C1 segment of cervical spinal cord (tissue), 14 donors: ENCODE measurements around the gene CCDC57.
"Not testable (repeated sequence)": the region's sequence is repeated elsewhere in the genome, so short reads cannot be mapped to it uniquely, and the experiment has no call there.

Source experiments
- DNase-seq, 14 donors: peaks; one replicate each; lab custom pipeline; 2025; lab: John Stamatoyannopoulos, UW

Gene CCDC57

GRCh38 chr17:82204831-82205719 is 7.6 kb downstream of the CCDC57 start:
- DNase-seq: no peak

- DNase-seq: no peak
These were observed 8.7 kb downstream of the CCDC57 start for GRCh38 chr17:82203920-82204319.

DNA sequence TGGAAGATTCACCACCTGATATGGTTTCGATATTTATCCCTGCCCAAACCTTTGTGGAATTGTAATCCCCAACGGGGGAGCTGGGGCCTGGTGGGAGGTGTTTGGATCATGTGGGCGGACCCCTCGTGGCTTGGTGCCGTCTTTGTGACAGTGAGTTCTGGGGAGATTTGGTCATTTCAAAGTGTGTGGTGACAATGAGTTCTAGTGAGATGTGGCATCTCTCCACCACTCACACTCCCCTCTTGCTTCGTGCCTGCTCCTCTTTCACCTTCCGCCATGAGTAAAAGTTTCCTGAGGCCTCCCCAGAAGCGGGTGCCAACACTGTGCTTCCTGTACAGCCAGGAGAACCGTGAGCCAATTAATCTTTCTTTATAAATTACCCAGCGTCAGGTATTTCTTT is 9.7 kb downstream of the CCDC57 start:
- no peak for DNase-seq

- DNase-seq: no peak
These were observed 11.1 kb downstream of the CCDC57 start for GRCh38 chr17:82201498-82201910.

GRCh38 chr17:82200743-82201497 is 11.7 kb downstream of the CCDC57 start:
- DNase-seq: no peak

GRCh38 chr17:82200135-82200534 is 12.5 kb downstream of the CCDC57 start:
- no peak for DNase-seq

GRCh38 chr17:82199496-82199895 is 13.1 kb downstream of the CCDC57 start:
- DNase-seq: no peak

GRCh38 chr17:82198092-82198491 is 14.6 kb downstream of the CCDC57 start:
- DNase-seq: no peak

DNA sequence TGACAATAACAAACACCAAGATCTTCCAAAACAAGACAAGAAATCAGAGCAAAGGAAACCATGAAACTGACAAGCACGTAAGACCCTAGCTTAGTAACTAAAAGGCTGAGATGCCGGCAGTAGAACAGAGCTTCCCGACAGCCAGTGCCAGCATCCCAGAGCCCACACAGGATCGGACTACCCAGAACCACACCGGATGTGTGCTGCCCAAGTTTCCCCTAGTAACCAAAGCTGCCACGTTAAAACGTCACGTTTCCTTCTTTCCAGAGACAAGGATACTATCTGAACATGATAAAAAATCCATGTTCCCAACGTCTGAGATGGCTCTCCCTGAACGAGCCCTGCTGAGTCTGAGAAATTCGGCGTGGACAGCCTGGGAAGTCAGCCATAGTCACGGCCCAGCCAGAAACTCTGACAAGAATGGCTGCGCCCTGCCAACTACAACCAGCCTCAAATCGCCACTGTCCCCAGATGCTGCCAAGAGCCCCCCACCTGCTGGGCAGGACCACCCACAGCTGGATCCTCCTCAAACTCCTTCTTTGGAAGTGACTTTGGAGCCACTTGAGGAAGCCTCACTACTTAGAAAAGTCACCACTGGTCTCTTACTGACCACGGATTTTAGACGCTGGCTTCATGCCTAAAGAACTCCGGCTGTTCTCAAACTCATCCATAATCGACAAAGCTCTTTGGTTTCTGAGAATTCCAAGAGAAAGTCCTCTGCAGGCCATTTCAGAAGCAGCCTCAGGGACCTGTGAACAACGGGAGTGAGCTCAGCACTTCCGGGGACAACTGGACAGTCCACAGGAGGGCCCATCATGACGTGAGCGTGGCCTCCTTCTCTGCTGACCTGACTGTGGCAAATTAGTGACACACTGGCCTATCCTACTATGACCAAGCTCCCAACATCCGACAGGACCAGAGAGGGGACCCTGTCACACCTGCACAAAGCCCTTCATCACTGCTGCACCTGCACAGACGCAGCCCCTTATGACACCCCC is 16.7 kb downstream of the CCDC57 start:
- DNase-seq: peak in 2 of 14 donors; percentile 5 to 15

- no peak for DNase-seq
These were observed 17.9 kb downstream of the CCDC57 start for GRCh38 chr17:82194765-82195164.

- peak in 3 of 14 donors; percentile 14 to 48 (median 41) for DNase-seq
These were observed 19.0 kb downstream of the CCDC57 start for GRCh38 chr17:82193520-82194220.

DNA sequence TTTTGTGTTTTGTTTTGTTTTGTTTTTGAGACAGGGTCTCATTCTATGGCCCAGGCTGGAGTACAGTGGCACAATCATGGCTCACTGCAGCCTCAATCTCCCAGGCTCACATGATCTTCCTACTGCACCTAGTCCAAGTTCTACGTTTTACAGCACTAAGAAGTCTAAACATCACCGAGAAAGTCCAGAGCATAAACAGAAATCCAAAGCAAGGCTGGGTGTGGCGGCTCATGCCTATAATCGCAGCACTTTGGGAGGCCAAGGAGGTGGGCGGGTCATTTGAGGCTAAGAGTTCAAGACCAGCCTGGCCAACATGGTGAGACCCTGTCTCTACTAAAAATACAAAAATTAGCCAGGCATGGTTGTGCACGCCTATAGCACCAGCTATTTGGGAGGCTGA is 19.6 kb downstream of the CCDC57 start:
- not testable (repeated sequence) for DNase-seq

DNA sequence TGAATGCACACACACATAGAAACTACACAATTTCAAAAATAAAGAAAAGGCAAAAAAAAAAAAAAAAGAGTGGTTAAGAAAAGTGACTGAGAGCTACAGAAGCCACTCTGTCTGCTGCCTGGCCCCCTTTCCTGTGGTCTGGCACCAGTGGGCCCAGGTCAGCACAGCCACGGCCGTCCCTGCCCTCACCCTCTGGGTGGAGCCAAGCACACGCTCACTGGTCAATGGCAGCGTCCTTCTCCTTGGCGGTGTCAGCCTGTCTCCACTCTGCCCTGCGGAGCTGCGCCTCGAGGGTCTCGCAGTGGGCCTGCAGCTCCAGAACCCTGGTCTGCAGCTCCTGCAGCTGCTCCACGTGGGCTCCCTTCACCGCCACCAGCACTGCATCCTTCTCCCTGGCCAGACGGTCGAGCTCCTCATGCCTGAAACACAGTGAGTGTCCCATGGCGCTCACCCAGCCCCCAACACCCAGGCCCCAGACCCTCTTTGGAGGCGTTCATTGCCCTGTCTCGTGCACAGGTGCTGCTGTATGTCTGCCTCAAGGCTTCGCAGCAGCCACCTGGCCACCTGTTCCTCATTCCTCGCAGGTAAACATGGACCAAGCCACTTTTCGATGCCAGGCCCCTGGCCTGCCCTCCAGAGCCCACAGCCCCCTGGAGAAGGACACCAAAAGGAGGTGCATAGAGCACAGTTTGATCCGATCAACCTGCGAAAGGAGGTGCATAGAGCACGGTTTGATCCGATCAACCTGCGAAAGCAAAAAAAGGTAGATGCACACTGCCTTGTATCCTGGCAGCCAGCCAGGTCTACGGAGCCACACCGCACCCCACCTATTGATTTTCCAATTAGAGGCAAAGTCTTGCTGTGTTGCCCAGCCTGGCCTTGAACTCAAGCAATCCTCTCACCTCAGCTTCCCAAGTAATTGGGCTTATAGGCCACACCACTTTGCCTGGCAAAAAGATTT is 24.4 kb downstream of the CCDC57 start:
- DNase-seq: no peak

- DNase-seq: no peak
These were observed 25.1 kb downstream of the CCDC57 start for GRCh38 chr17:82187500-82187899.

GRCh38 chr17:82186221-82186620 is 26.4 kb downstream of the CCDC57 start:
- DNase-seq: no peak

GRCh38 chr17:82184761-82185160 is 27.9 kb downstream of the CCDC57 start:
- no peak for DNase-seq

DNA sequence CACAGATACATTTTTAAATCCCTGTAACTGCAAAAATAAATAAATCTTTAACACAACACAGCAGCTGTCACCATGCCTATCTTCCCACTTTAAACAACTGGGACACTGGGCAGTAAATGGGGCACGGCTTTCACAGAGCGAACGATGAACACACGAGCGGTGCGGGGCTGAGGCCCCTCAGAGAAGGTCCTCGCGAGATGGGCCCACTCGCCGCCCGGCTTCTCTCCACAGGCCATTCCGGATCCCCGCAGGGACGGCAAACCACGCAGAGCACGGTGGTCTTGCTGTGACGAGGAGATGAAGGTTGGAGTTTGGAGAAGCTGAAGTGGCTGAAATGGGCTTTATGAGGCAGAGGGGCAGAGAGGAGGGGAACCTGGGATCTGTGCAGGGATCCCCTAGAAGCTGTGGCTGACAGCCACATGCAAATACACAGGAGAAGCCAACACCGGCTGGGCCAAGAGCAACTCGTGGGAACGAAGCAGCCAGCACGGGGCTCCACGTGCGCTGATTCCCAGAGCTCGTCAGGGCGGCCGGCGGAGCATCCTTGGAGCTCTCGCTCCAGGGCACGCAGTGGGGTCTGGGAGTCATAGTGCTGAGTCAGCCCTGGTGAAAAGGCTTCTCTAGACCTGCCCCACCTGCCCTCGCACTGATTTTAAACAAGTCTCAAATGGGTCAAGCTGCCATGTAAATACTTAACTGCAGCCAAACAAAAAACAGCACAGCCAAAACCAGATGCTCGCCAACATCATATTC is 31.7 kb downstream of the CCDC57 start:
- DNase-seq: no peak

- no peak for DNase-seq
These were observed 32.6 kb downstream of the CCDC57 start for GRCh38 chr17:82179946-82180475.

GRCh38 chr17:82179412-82179811 is 33.2 kb downstream of the CCDC57 start:
- DNase-seq: no peak
